Heart left ventricle (tissue), 13 donors: ENCODE measurements around the gene PODXL2.

Experiments
- CTCF ChIP-seq, 12 donors: fragments of 200-600 bp; sonication (generic) in 4 of 12; IDR thresholded peaks; one replicate each; pipeline versions ENCODE4 v1.5.0 to v1.8.0; 2018 to 2022; ENCODE audit warnings: antibody characterized with exemption in 12 of 12, mild to moderate bottlenecking in 5 of 12
- POLR2A ChIP-seq, 2 donors: fragments of 450-650 bp; IDR thresholded peaks; one replicate each; pipeline ENCODE4 v1.6.1; 2017; ENCODE audit warnings: antibody characterized with exemption in 2 of 2, mild to moderate bottlenecking in 2 of 2, moderate library complexity in 2 of 2
- donor health status: ischemic (EF 13 %, LVEDD 7.1; RV severe dilation, severe dysfunction).
- donor health status: DM: no; HTN: yes; CAD: no.
- donor health status: DM: no; HTN: no; CAD: no.
- donor health status: ischemic (EF 25% LVEDD 6.9; RV normal size, moderate dysfunction).
- donor health status: ischemic (EF 25% LVEDD 5.7; RV mildly dilated, moderate dysfunction).
- donor health status: ischemic (EF 35%, LVEDD 5.7; RV mildly dilated, moderate dysfunction).
- donor health status: nonischemic (EF 11% LVEDD 7.7; RV severe dilation, severe dysfunction).
- donor health status: DM: yes; HTN: yes; CAD: no.
- donor health status: PGD.
- donor health status: ischemic (EF 29% LVEDD 5.4; RV normal size, mild dysfunction).
- donor health status: nonischemic (EF 23%, LVEDD 6.1; RV moderate dilation, normal function).

DNA sequence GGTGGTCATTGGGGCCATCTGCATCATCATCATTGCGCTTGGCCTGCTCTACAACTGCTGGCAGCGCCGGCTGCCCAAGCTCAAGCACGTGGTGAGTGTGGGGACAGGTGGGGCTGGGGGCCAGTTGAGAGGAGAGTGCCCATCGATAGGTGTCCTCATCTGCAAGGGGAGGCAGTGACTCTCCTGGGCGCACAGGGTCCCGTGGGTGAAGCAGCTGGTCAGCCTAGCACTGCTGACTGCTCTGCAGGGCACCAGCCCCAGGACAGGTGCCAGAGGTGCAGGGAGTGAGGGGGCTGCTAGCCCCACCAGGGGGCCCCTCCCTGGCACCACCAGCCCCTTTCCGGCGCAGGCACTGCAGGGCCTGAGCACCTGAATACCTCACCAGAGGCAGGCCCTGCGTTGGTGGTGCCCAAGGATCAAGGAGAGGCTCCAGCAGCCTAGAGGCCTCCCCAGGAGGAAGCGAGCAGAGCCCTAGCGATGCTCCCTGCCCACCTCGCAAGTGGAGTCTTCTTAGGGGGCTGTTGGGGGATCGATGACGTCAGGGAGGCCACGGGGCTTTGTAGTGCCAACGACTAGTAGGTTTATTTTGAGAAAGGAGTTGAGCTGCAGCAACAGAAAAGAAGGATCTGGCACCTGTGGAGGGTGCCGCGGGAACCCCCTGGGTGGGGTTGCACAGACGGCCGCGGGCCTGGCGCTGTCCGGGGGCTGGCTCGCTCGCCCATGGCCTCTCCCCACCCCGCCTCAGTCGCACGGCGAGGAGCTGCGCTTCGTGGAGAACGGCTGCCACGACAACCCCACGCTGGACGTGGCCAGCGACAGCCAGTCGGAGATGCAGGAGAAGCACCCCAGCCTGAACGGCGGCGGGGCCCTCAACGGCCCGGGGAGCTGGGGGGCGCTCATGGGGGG, 42.8 kb downstream of the PODXL2 start:
- TF ChIP-seq CTCF (IDR thresholded peaks at IDR 0.05) (no peak), POLR2A (IDR thresholded peaks at IDR 0.05) (no peak)
